T-cell (primary cell): ENCODE data around the gene EVI2A. TPM values are rescaled to one million over a fixed set of nuclear protein-coding genes. Genes with fewer than 3 reads are reported as not detected.

ENCODE experiments used
- ATAC-seq, 4 experiments: fragments of 200-7000 bp in 3 of 4; fragments of 150-1000 bp in 1 of 4; cut with Tn5 transposase; replicated peaks in 1 of 4; 1 replicate in 3 of 4; 2 replicates in 1 of 4; pipeline ENCODE4 v1.10.0; 2021; ENCODE audit warnings: moderate library complexity in 3 of 4, mild to moderate bottlenecking in 2 of 4, moderate number of reproducible peaks in 1 of 4
- CTCF ChIA-PET, 2 donors: fragments of 300-600 bp; sonication (Branson Sonifier 250); formaldehyde crosslinking; loops; one replicate each; lab custom pipeline; 2022; ENCODE audit warnings: antibody characterized with exemption in 2 of 2; lab: Charles Lee
- POLR2A ChIA-PET, 2 donors: fragments of 300-600 bp; sonication (Branson Sonifier 250); formaldehyde crosslinking; loops; one replicate each; lab custom pipeline; 2022; ENCODE audit warnings: antibody characterized with exemption in 2 of 2; lab: Charles Lee
- DNase-seq, 35 experiments: peaks; one replicate each; pipeline versions ENCODE4 v3.0.0 to v3.0.0-alpha.2; 2013 to 2023
- H3K27ac ChIP-seq: one replicate; pipeline ENCODE4 v1.5.1; 2013; ENCODE audit warnings: low read length
- H3K27me3 ChIP-seq, 2 experiments: replicated peaks in 1 of 2; 1 replicate in 1 of 2; 2 replicates in 1 of 2; pipeline versions ENCODE4 v1.6.1 to v1.7.0; 2013; ENCODE audit warnings: low read length in 1 of 2, mixed read lengths in 1 of 2; ENCODE audit not compliant: control insufficient read depth in 2 of 2, insufficient read depth in 2 of 2; ENCODE audit errors: extremely low read depth in 1 of 2
- H3K36me3 ChIP-seq, 2 donors: 1 replicate in 1 of 2; 2 replicates in 1 of 2; pipeline versions ENCODE4 v1.6.1 to v1.7.0; 2013; ENCODE audit warnings: low read length in 1 of 2; ENCODE audit not compliant: control insufficient read depth in 2 of 2, insufficient read depth in 1 of 2; ENCODE audit errors: extremely low read depth in 1 of 2
- H3K4me1 ChIP-seq, 2 experiments: 1 replicate in 1 of 2; 2 replicates in 1 of 2; pipeline versions ENCODE4 v1.6.1 to v1.7.0; 2013; ENCODE audit warnings: low read length in 2 of 2, mixed read lengths in 1 of 2; ENCODE audit not compliant: insufficient read depth in 2 of 2, control insufficient read depth in 1 of 2; ENCODE audit errors: extremely low read depth in 1 of 2
- H3K4me3 ChIP-seq, 2 donors: 1 replicate in 1 of 2; 2 replicates in 1 of 2; pipeline versions ENCODE4 v1.5.1 to v1.7.0; 2013; ENCODE audit warnings: mild to moderate bottlenecking in 2 of 2, low read length in 1 of 2, moderate library complexity in 1 of 2; ENCODE audit not compliant: control insufficient read depth in 1 of 2; ENCODE audit errors: extremely low read depth in 1 of 2
- H3K9me3 ChIP-seq: 2 replicates; pipeline ENCODE4 v1.7.0; 2013
- H3K27ac Mint-ChIP-seq, 2 donors: one replicate each; pipeline ENCODE4 v1.8.0; 2020 to 2021; ENCODE audit warnings: mild to moderate bottlenecking in 2 of 2, mixed read lengths in 2 of 2
- H3K27me3 Mint-ChIP-seq, 2 donors: one replicate each; pipeline ENCODE4 v1.8.0; 2021 to 2022; ENCODE audit warnings: mixed read lengths in 2 of 2
- H3K36me3 Mint-ChIP-seq: one replicate; pipeline ENCODE4 v1.8.0; 2021; ENCODE audit warnings: mixed read lengths
- H3K4me1 Mint-ChIP-seq, 3 donors: one replicate each; pipeline ENCODE4 v1.8.0; 2020 to 2022; ENCODE audit warnings: mixed read lengths in 3 of 3, mild to moderate bottlenecking in 1 of 3
- H3K4me3 Mint-ChIP-seq, 3 donors: one replicate each; pipeline ENCODE4 v1.8.0; 2020 to 2022; ENCODE audit warnings: mild to moderate bottlenecking in 3 of 3, mixed read lengths in 3 of 3, moderate library complexity in 3 of 3
- H3K9me3 Mint-ChIP-seq, 3 donors: one replicate each; pipeline ENCODE4 v1.8.0; 2020 to 2022; ENCODE audit warnings: mixed read lengths in 3 of 3
- WGBS: methylation state at CpG from one replicate; pipeline ENCODE4 v1.1.5; 2013; ENCODE audit warnings: missing lambda C conversion rate; ENCODE audit not compliant: insufficient coverage; 5-methylcytosine and 5-hydroxymethylcytosine counted together
- total RNA-seq, 35 experiments: library from RNA in 6 of 35; stranded (reverse) in 6 of 35; fragments of 120-200 nt in 1 of 35; gene quantifications; one replicate each; pipeline versions ENCODE4 v1.2.1 to v1.2.4 and lab custom pipeline; 2013 to 2026

Gene EVI2A
- total RNA-seq, 5 donors from 2014 or later (not counting 1 experiment from before 2014, with no cell fraction given) = 42.3 to 84.9 (median 80.0) TPM

GRCh38 chr17:31272236-31272635, 49.2 kb downstream of the EVI2A start:
- no peaks in the 10 kb centered on the region for H3K9me3 Mint-ChIP-seq
- ChIA-PET CTCF (no interaction called here), POLR2A (interaction anchor here in 1 of 2 donors (1.0 kb wide), 1 partner anchor 68 kb away, joined by 11 read pairs; no protein-coding TSS in a partner anchor)
- Histone ChIP-seq H3K4me1 (no peaks in the 10 kb centered on the region), H3K9me3 (no peaks in the 10 kb centered on the region), H3K27me3 (no peaks in the 10 kb centered on the region), H3K36me3 (peaks cover 0 to 6% of the 10 kb centered on the region in 2 donors), H3K27ac (no peak overlapping the region), H3K4me3 (no peak overlapping the region)
- WGBS = 100% methylated on average over 1 of the region's 1 CpG
- ATAC-seq = no peak
- DNase-seq = no peak
- H3K36me3 Mint-ChIP-seq = peaks cover 38% of the 10 kb centered on the region
- no peak overlapping the region for H3K4me3 Mint-ChIP-seq
- no peak overlapping the region for H3K27ac Mint-ChIP-seq
- H3K4me1 Mint-ChIP-seq = no peaks in the 10 kb centered on the region
- no peaks in the 10 kb centered on the region for H3K27me3 Mint-ChIP-seq

- H3K4me3 Mint-ChIP-seq = no peak overlapping the region
Measured at GRCh38 chr17:31269578-31269983, 51.8 kb downstream of the EVI2A start.

GRCh38 chr17:31269036-31269577, 52.3 kb downstream of the EVI2A start:
- DNase-seq (no peak), ATAC-seq (no peak)
- Mint-ChIP-seq H3K4me3 (no peak overlapping the region), H3K9me3 (no peaks in the 10 kb centered on the region), H3K4me1 (no peaks in the 10 kb centered on the region), H3K36me3 (peaks cover 34% of the 10 kb centered on the region), H3K27me3 (no peaks in the 10 kb centered on the region), H3K27ac (no peak overlapping the region)
- H3K4me1 ChIP-seq = no peaks in the 10 kb centered on the region
- no peaks in the 10 kb centered on the region for H3K27me3 ChIP-seq
- H3K27ac ChIP-seq = no peak overlapping the region
- WGBS = 100% methylated on average over 1 of the region's 2 CpGs
- ChIA-PET CTCF (interaction anchor here in 1 of 2 donors (0.7 kb wide), 1 partner anchor 393 kb away, joined by 3 read pairs; no protein-coding TSS in a partner anchor), POLR2A (no interaction called here)
- H3K4me3 ChIP-seq = no peak overlapping the region
- no peaks in the 10 kb centered on the region for H3K9me3 ChIP-seq
- peaks cover 0 to 9% of the 10 kb centered on the region in 2 donors for H3K36me3 ChIP-seq

More at GRCh38 chr17:31269578-31269983, 51.8 kb downstream of the EVI2A start:
- no peaks in the 10 kb centered on the region for H3K27me3 Mint-ChIP-seq
- H3K27ac ChIP-seq = no peak overlapping the region
- no peak for ATAC-seq
- no peaks in the 10 kb centered on the region for H3K9me3 ChIP-seq
- H3K9me3 Mint-ChIP-seq = no peaks in the 10 kb centered on the region
- no peak overlapping the region for H3K4me3 ChIP-seq
- no peaks in the 10 kb centered on the region for H3K4me1 ChIP-seq
- no CpG with 5 or more reads among the region's 1 CpG for WGBS
- DNase-seq = no peak
- ChIA-PET POLR2A (no interaction called here), CTCF (no interaction called here)
- peaks cover 0 to 9% of the 10 kb centered on the region in 2 donors for H3K36me3 ChIP-seq
- peaks cover 38% of the 10 kb centered on the region for H3K36me3 Mint-ChIP-seq
- no peaks in the 10 kb centered on the region for H3K27me3 ChIP-seq
- H3K4me1 Mint-ChIP-seq = no peaks in the 10 kb centered on the region
- no peak overlapping the region for H3K27ac Mint-ChIP-seq

Other genes with a start within 250 kb of the EVI2A start
- 10 to 100 TPM; 30.8 to 32.6 (median 31.8) TPM for gene NF1, start 226.6 kb downstream of the EVI2A start, total RNA-seq
- gene OMG, start 24.4 kb downstream of the EVI2A start, total RNA-seq = 1 to 10 TPM in 1 of 5 donors, under 1 TPM in 4; 0.43 to 1.1 (median 0.80) TPM
- gene EVI2B, start 7.6 kb downstream of the EVI2A start, total RNA-seq = 100 to 1,000 TPM in 4 of 5 donors, 10 to 100 TPM in 1; 86.2 to 130 (median 111) TPM
- gene RAB11FIP4, start 70.1 kb upstream of the EVI2A start, total RNA-seq = 10 to 100 TPM; 45.6 to 72.6 (median 50.1) TPM